Measurements from ENCODE around the gene ZNF821. TPM values are rescaled to one million over a fixed set of nuclear protein-coding genes. Genes with fewer than 3 reads are reported as not detected.

ZNF821 gene
- polyA plus RNA-seq, 1 of the 3 experiments (the other 2 are of a cell fraction) = 8.8 TPM

- no peak overlapping the region for H2AFZ ChIP-seq (ENCODE audit: low read depth)
- CTCF ChIA-PET = interaction anchor here (1.3 to 6.5 kb wide), 3 partner anchors 12 to 91 kb away, joined by 3 to 57 read pairs (median 5); partner anchors contain the start of gene ZNF821
- H3F3A ChIP-seq (replicated peaks; ENCODE audit: insufficient read depth) = no peaks in the 10 kb centered on the region
- no peaks in the 10 kb centered on the region for H3K9me2 ChIP-seq
- no peak overlapping the region for H3K4me3 ChIP-seq (ENCODE audit: low read depth in 2 of 2, low read length in 1 of 2)
- H3K27ac ChIP-seq (ENCODE audit: low read depth in 2 of 2, low read length in 1 of 2) = no peak overlapping the region
- H3K79me2 ChIP-seq (ENCODE audit: insufficient read depth) = no peaks in the 10 kb centered on the region
- no peaks in the 10 kb centered on the region; a peak in 1 of 4 replicates for H3K4me1 ChIP-seq (ENCODE audit: control insufficient read depth in 1 of 2, insufficient read depth in 2 of 2, low read depth in 1 of 2, low read length in 1 of 2)
- DNase-seq = no peak
- no peak overlapping the region for H3K4me2 ChIP-seq
- H3K36me3 ChIP-seq (replicated peaks in 1 of 2; ENCODE audit: control insufficient read depth in 1 of 2, insufficient read depth in 2 of 2, low read length in 1 of 2) = peaks cover 10 to 22% of the 10 kb centered on the region in 2 experiments
- no peaks in the 10 kb centered on the region for H3K9me3 ChIP-seq
- WGBS (ENCODE audit: low lambda C conversion rate) = 83% methylated on average over 2 of the region's 2 CpGs
- H4K20me1 ChIP-seq (ENCODE audit: insufficient read depth) = no peaks in the 10 kb centered on the region
- H3K9ac ChIP-seq = no peak overlapping the region
- POLR2A ChIA-PET = no interaction called here
- H3K27me3 ChIP-seq (ENCODE audit: insufficient read depth) = no peaks in the 10 kb centered on the region
- TF ChIP-seq CHD2 (IDR thresholded peaks at IDR 0.05; ENCODE audit: low read length, partially characterized antibody) (no peak), EP300 (IDR thresholded peaks at IDR 0.05; ENCODE audit: borderline replicate concordance in 1 of 2, low read depth in 1 of 2, low read length in 1 of 2) (no peak), TCF12 (IDR thresholded peaks at IDR 0.05) (no peak)
Measured at GRCh38 chr16:71870818-71871217, 13.2 kb downstream of the ZNF821 start.

- Histone ChIP-seq H3K9ac (no peak overlapping the region), H3K79me2 (ENCODE audit: insufficient read depth) (no peaks in the 10 kb centered on the region), H3K4me3 (ENCODE audit: low read depth in 2 of 2, low read length in 1 of 2) (no peak overlapping the region), H3K4me2 (no peak overlapping the region), H3K27me3 (ENCODE audit: insufficient read depth) (no peaks in the 10 kb centered on the region), H3K9me3 (no peaks in the 10 kb centered on the region), H4K20me1 (ENCODE audit: insufficient read depth) (no peaks in the 10 kb centered on the region), H3K9me2 (no peaks in the 10 kb centered on the region), H3K27ac (ENCODE audit: low read depth in 2 of 2, low read length in 1 of 2) (no peak overlapping the region), H3K4me1 (ENCODE audit: control insufficient read depth in 1 of 2, insufficient read depth in 2 of 2, low read depth in 1 of 2, low read length in 1 of 2) (no peaks in the 10 kb centered on the region; a peak in 1 of 4 replicates), H3F3A (replicated peaks; ENCODE audit: insufficient read depth) (no peaks in the 10 kb centered on the region), H3K36me3 (replicated peaks in 1 of 2; ENCODE audit: control insufficient read depth in 1 of 2, insufficient read depth in 2 of 2, low read length in 1 of 2) (peaks cover 11 to 37% of the 10 kb centered on the region in 2 experiments), H2AFZ (ENCODE audit: low read depth) (no peak overlapping the region)
- TF ChIP-seq MEF2A (IDR thresholded peaks at IDR 0.05; ENCODE audit: borderline replicate concordance, low read depth) = no peak
- TF ChIP-seq USF2 (IDR thresholded peaks at IDR 0.05; ENCODE audit: borderline replicate concordance, low read depth, low read length) = no peak
- no peak for TF ChIP-seq FOXJ3 (CRISPR knock-in tag; IDR thresholded peaks at IDR 0.05)
- no peak for TF ChIP-seq USF1 (IDR thresholded peaks at IDR 0.05; ENCODE audit: borderline replicate concordance, low read depth)
- TF ChIP-seq TAF1 (IDR thresholded peaks at IDR 0.05; ENCODE audit: borderline replicate concordance, low read depth, low read length) = no peak
- TF ChIP-seq GABPA (IDR thresholded peaks at IDR 0.05; ENCODE audit: low read depth) = no peak
- TF ChIP-seq ELF1 (IDR thresholded peaks at IDR 0.05) = no peak
- no peak for TF ChIP-seq SIN3A (IDR thresholded peaks at IDR 0.05; ENCODE audit: borderline replicate concordance, low read depth, low read length)
- TF ChIP-seq YY1 (IDR thresholded peaks at IDR 0.05; ENCODE audit: low read depth) = no peak
- TF ChIP-seq POLR2AphosphoS5 (IDR thresholded peaks at IDR 0.05; ENCODE audit: low read depth, low read length) = no peak
- TF ChIP-seq MAX (IDR thresholded peaks at IDR 0.05; ENCODE audit: low read depth) = no peak
- no peak for TF ChIP-seq RAD21 (IDR thresholded peaks at IDR 0.05; ENCODE audit: low read length)
- TF ChIP-seq ZBTB33 (IDR thresholded peaks at IDR 0.05; ENCODE audit: borderline replicate concordance, low read depth) = no peak
- TF ChIP-seq FOSL2 (IDR thresholded peaks at IDR 0.05; ENCODE audit: borderline replicate concordance, low read depth) = no peak
- no peak for TF ChIP-seq RXRA (IDR thresholded peaks at IDR 0.05; ENCODE audit: borderline replicate concordance, low read depth)
- no peak for TF ChIP-seq RCOR1 (IDR thresholded peaks at IDR 0.05; ENCODE audit: low read length)
- TF ChIP-seq CHD2 (IDR thresholded peaks at IDR 0.05; ENCODE audit: low read length, partially characterized antibody) = no peak
- no peak for TF ChIP-seq NRF1 (IDR thresholded peaks at IDR 0.05; ENCODE audit: low read depth, low read length)
- no peak for TF ChIP-seq JUND (IDR thresholded peaks at IDR 0.05)
- TF ChIP-seq IRF3 (IDR thresholded peaks at IDR 0.05; ENCODE audit: low read depth, low read length) = no peak
- 100% methylated on average over 1 of the region's 1 CpG for WGBS (ENCODE audit: low lambda C conversion rate)
- DNase-seq = no peak
- ChIA-PET POLR2A (no interaction called here), CTCF (interaction anchor here (6.5 kb wide), 1 partner anchor 14 kb away, joined by 57 read pairs; the partner anchor contains the start of gene ZNF821)
Measured at GRCh38 chr16:71869089-71869488, 14.9 kb downstream of the ZNF821 start.

Data from SK-N-SH (cell line).